Measurements from ENCODE around the gene AASDHPPT. TPM values are rescaled to one million over a fixed set of nuclear protein-coding genes. Genes with fewer than 3 reads are reported as not detected.

AASDHPPT gene
- total and polyA plus RNA-seq, 9 of the 15 experiments (the other 6 are each of a cell fraction or from before 2014, with no cell fraction given): 48.7 to 115 (median 69.0) TPM

DNA sequence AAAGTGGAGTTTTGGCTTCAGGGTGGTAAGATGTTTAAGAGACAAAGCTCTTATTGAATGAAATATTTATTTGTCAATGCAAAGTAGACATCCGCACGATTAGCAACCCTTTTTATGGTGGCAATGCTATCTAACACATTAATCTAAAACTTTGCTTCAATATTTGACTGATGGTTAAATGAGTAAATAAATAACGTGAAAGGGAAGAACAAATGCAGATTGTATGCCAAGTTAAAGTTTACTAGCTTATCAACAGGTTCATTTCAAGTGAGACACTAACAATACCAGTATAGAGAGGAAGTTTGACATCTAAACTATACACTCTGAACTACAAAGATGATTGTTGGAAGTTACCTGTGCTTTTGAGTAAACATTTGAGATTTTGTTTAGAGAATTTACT is 50.1 kb downstream of the AASDHPPT start (continued):
- TF ChIP-seq AFF4 (CRISPR knock-in tag; IDR thresholded peaks at IDR 0.05): no peak
- TF ChIP-seq MBD2 (IDR thresholded peaks at IDR 0.05; ENCODE audit: borderline replicate concordance, low read depth): no peak

DNA sequence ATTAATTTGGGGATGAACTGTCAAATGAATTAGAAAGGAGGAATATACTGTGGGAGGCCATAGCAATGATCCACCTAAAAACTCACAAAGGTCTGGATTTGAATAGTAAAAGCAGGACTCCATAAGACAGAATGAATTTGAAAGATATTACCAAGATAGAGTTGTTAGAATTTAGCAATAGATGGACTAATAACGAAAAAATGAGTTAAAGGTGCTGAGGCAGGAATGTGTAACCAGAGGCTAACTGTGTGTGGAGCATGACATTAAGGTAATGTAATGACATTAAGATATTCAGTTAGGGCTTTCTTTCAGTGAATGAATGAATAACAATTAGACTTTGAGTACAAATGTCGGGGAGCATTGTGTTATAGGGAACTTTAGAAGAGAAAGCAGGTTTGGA is 51.3 kb downstream of the AASDHPPT start:
- no peak for DNase-seq (ENCODE audit: extremely low read depth in 1 of 4, low spot score in 3 of 4)
- BruUV-seq (replicated peaks): no TSS peak
- H3K36me3 ChIP-seq (ENCODE audit: control insufficient read depth, insufficient read depth, low read length): no peaks in the 10 kb centered on the region
- FAIRE-seq: no peak
- 0% methylated on average over 2 of the region's 2 CpGs for WGBS (ENCODE audit: insufficient coverage, low coverage, missing lambda C conversion rate)
- POLR2A ChIA-PET: no interaction called here
- no peaks in the 10 kb centered on the region for H3K27me3 ChIP-seq (ENCODE audit: control insufficient read depth in 2 of 2, insufficient read depth in 2 of 2, low read length in 2 of 2)
- no peak overlapping the region for H3K4me3 ChIP-seq
- no peak overlapping the region for H2AFZ ChIP-seq (ENCODE audit: low read depth, low read length)
- H3K9ac ChIP-seq (ENCODE audit: insufficient read depth in 1 of 2, low read depth in 2 of 2, low read length in 2 of 2): no peak overlapping the region
- ATAC-seq: no peak
- H3K4me1 ChIP-seq (replicated peaks in 1 of 2; ENCODE audit: control insufficient read depth in 2 of 2, insufficient read depth in 2 of 2, low read length in 2 of 2): no peaks in the 10 kb centered on the region
- H3K79me2 ChIP-seq (ENCODE audit: control insufficient read depth, insufficient read depth, low read length): no peaks in the 10 kb centered on the region
- in situ Hi-C loops (cut with MboI) (no loop called here), intact Hi-C loops (cut with micrococcal nuclease) (no loop called here)
- no peaks in the 10 kb centered on the region for H3K9me1 ChIP-seq (ENCODE audit: control insufficient read depth, insufficient read depth, low read length)
- CTCF ChIA-PET (ENCODE audit: low intra/inter-chr PET ratio): no interaction called here
- no peak overlapping the region for H3K27ac ChIP-seq (ENCODE audit: extremely low read depth, low read depth, low read length)
- H3K4me2 ChIP-seq (ENCODE audit: insufficient read depth, low read length): no peak overlapping the region
- H4K20me1 ChIP-seq (replicated peaks; ENCODE audit: control insufficient read depth, insufficient read depth, low read length): no peaks in the 10 kb centered on the region
- no peaks in the 10 kb centered on the region for H3K9me3 ChIP-seq (replicated peaks; ENCODE audit: control insufficient read depth, insufficient read depth, low read depth, low read length)
- TF ChIP-seq CEBPZ (IDR thresholded peaks at IDR 0.05; ENCODE audit: borderline replicate concordance, low read depth, low read length) (no peak), FOSL1 (tag; conservative IDR thresholded peaks at IDR 0.05) (no peak), E2F8 (IDR thresholded peaks at IDR 0.05; ENCODE audit: low read depth, partially characterized antibody) (no peak), SIN3B (IDR thresholded peaks at IDR 0.05; ENCODE audit: low read depth) (no peak), CCNT2 (IDR thresholded peaks at IDR 0.05; ENCODE audit: borderline replicate concordance, extremely low read depth, insufficient read length, low read depth, low read length) (no peak), ZNF12 (CRISPR knock-in tag; IDR thresholded peaks at IDR 0.05) (no peak), MYBL2 (IDR thresholded peaks at IDR 0.05; ENCODE audit: low read depth) (no peak), MYBL2 (CRISPR knock-in tag; IDR thresholded peaks at IDR 0.05; ENCODE audit: borderline replicate concordance) (no peak), ZNF445 (CRISPR knock-in tag; IDR thresholded peaks at IDR 0.05; ENCODE audit: low read depth) (no peak)

Measured in K562 (cell line).